Measurements from ENCODE around the gene CEP131. TPM values are rescaled to one million over a fixed set of nuclear protein-coding genes. Genes with fewer than 3 reads are reported as not detected.

Gene CEP131
- 16.3 TPM in 2 replicates for total RNA-seq

- peak; percentile 92 for DNase-seq (ENCODE audit: low read depth, low spot score)
Observed at GRCh38 chr17:81222906-81223761, at the start of gene CEP131. Gene CEP131 (minus strand): TSS chr17:81222965. CDS start chr17:81220056, 2,909 bp downstream.

- DNase-seq (ENCODE audit: low read depth, low spot score) = no peak
Observed at GRCh38 chr17:81271226-81271625, 48.5 kb upstream of the CEP131 start.

GRCh38 chr17:81270279-81270678 is 47.5 kb upstream of the CEP131 start:
- no peak for DNase-seq (ENCODE audit: low read depth, low spot score)

GRCh38 chr17:81267390-81268067 is 44.8 kb upstream of the CEP131 start:
- DNase-seq (ENCODE audit: low read depth, low spot score) = no peak

- no peak for DNase-seq (ENCODE audit: low read depth, low spot score)
Observed at GRCh38 chr17:81265576-81265975, 42.8 kb upstream of the CEP131 start.

- no peak for DNase-seq (ENCODE audit: low read depth, low spot score)
Observed at GRCh38 chr17:81264640-81265039, 41.9 kb upstream of the CEP131 start.

- no peak for DNase-seq (ENCODE audit: low read depth, low spot score)
Observed at GRCh38 chr17:81263371-81264181, 40.8 kb upstream of the CEP131 start.

GRCh38 chr17:81261582-81262336 is 39.0 kb upstream of the CEP131 start:
- no peak for DNase-seq (ENCODE audit: low read depth, low spot score)

- no peak for DNase-seq (ENCODE audit: low read depth, low spot score)
Observed at GRCh38 chr17:81261096-81261495, 38.3 kb upstream of the CEP131 start.

GRCh38 chr17:81260641-81261040 is 37.9 kb upstream of the CEP131 start:
- DNase-seq (ENCODE audit: low read depth, low spot score) = no peak

GRCh38 chr17:81260171-81260570 is 37.4 kb upstream of the CEP131 start:
- DNase-seq (ENCODE audit: low read depth, low spot score) = no peak

- DNase-seq (ENCODE audit: low read depth, low spot score) = no peak
Observed at GRCh38 chr17:81259058-81259605, 36.4 kb upstream of the CEP131 start.

GRCh38 chr17:81258292-81258691 is 35.5 kb upstream of the CEP131 start:
- DNase-seq (ENCODE audit: low read depth, low spot score) = no peak

GRCh38 chr17:81257533-81257932 is 34.8 kb upstream of the CEP131 start:
- DNase-seq (ENCODE audit: low read depth, low spot score) = no peak

GRCh38 chr17:81256616-81257015 is 33.9 kb upstream of the CEP131 start:
- DNase-seq (ENCODE audit: low read depth, low spot score) = no peak

- peak; percentile 24 for DNase-seq (ENCODE audit: low read depth, low spot score)
Observed at GRCh38 chr17:81254955-81255717, 32.4 kb upstream of the CEP131 start.

- no peak for DNase-seq (ENCODE audit: low read depth, low spot score)
Observed at GRCh38 chr17:81253358-81254131, 30.8 kb upstream of the CEP131 start.

- DNase-seq (ENCODE audit: low read depth, low spot score) = no peak
Observed at GRCh38 chr17:81252987-81253329, 30.2 kb upstream of the CEP131 start.

GRCh38 chr17:81252326-81252986 is 29.7 kb upstream of the CEP131 start:
- no peak for DNase-seq (ENCODE audit: low read depth, low spot score)
